K562 (cell line): ENCODE data around the gene ESR2. TPM values are rescaled to one million over a fixed set of nuclear protein-coding genes. Genes with fewer than 3 reads are reported as not detected.

Source experiments
- ATAC-seq: fragments of 200-7000 bp; cut with Tn5 transposase; 3 replicates; pipeline ENCODE4 v1.9.1; 2020; ENCODE audit warnings: moderate library complexity
- BruUV-seq: library from RNA; stranded (reverse); fragments of 400-500 nt; replicated peaks from 2 replicates; lab custom pipeline; 2021; lab: Mats Ljungman, UMichigan
- CTCF ChIA-PET: fragments of 300-600 bp; formaldehyde crosslinking; extraction: SDS; loops from one replicate; lab custom pipeline; 2021; ENCODE audit warnings: low intra/inter-chr PET ratio; lab: Yijun Ruan, JAX
- POLR2A ChIA-PET: fragments of 300-600, 350-650 bp; sonication (Branson Sonifier 250); formaldehyde crosslinking; extraction: SDS; loops from one replicate; lab custom pipeline; 2021; ENCODE audit warnings: antibody characterized with exemption, inconsistent platforms; lab: Yijun Ruan, JAX
- DNase-seq, 4 experiments: peaks; one replicate each; pipeline versions ENCODE4 v3.0.0 to v3.0.0-alpha.2; 2011 to 2018; ENCODE audit warnings: low spot score in 3 of 4, mixed read lengths in 3 of 4; ENCODE audit errors: extremely low read depth in 1 of 4
- FAIRE-seq: peaks from 2 replicates; lab custom pipeline; 2011; peaks lifted over from hg19 to GRCh38; lab: Jason Lieb, UNC
- H2AFZ ChIP-seq: 2 replicates; pipeline ENCODE4 v1.6.0; 2011; ENCODE audit warnings: low read depth, low read length, control low read depth, inconsistent platforms
- H3K27ac ChIP-seq: fragments of 200-600 bp; 3 replicates; pipeline ENCODE4 v1.8.0; 2011; ENCODE audit warnings: low read depth, mild to moderate bottlenecking, control low read depth, inconsistent platforms, low read length, moderate library complexity, mixed read lengths; ENCODE audit errors: extremely low read depth
- H3K27me3 ChIP-seq, 2 experiments: fragments of 300-600 bp in 1 of 2; 2 replicates in 1 of 2; 3 replicates in 1 of 2; pipeline versions ENCODE4 v1.6.0 to v1.8.0; 2011; ENCODE audit warnings: inconsistent platforms in 2 of 2, low read length in 2 of 2, mild to moderate bottlenecking in 1 of 2, mixed read lengths in 1 of 2, moderate library complexity in 1 of 2; ENCODE audit not compliant: control insufficient read depth in 2 of 2, insufficient read depth in 2 of 2
- H3K36me3 ChIP-seq: fragments of 300-600 bp; 3 replicates; pipeline ENCODE4 v1.8.0; 2011; ENCODE audit warnings: mild to moderate bottlenecking, low read length, inconsistent platforms; ENCODE audit not compliant: control insufficient read depth, insufficient read depth
- H3K4me1 ChIP-seq, 2 experiments: fragments of 200-600 bp in 1 of 2; replicated peaks in 1 of 2; 2 replicates in 1 of 2; 3 replicates in 1 of 2; pipeline versions ENCODE4 v1.5.1 to v1.8.0; 2011; ENCODE audit warnings: inconsistent platforms in 2 of 2, low read length in 2 of 2, mild to moderate bottlenecking in 1 of 2, mixed read lengths in 1 of 2, moderate library complexity in 1 of 2; ENCODE audit not compliant: control insufficient read depth in 2 of 2, insufficient read depth in 2 of 2
- H3K4me2 ChIP-seq: 2 replicates; pipeline ENCODE4 v1.6.1; 2011; ENCODE audit warnings: low read length, control low read depth, inconsistent platforms, mixed read lengths; ENCODE audit not compliant: insufficient read depth
- H3K4me3 ChIP-seq: fragments of 200-600 bp; sonication (generic), shearing (Covaris generic); 2 replicates; pipeline ENCODE4 v1.5.1; 2016; ENCODE audit warnings: control low read depth, inconsistent platforms
- H3K79me2 ChIP-seq: fragments of 200-600 bp; 3 replicates; pipeline ENCODE4 v1.8.0; 2011; ENCODE audit warnings: low read length, inconsistent platforms; ENCODE audit not compliant: control insufficient read depth, insufficient read depth
- H3K9ac ChIP-seq, 2 experiments: 2 replicates each; pipeline versions ENCODE4 v1.6.0 to v1.6.1; 2011; ENCODE audit warnings: low read depth in 2 of 2, low read length in 2 of 2, control low read depth in 1 of 2, inconsistent platforms in 1 of 2, mild to moderate bottlenecking in 1 of 2, mixed read lengths in 1 of 2; ENCODE audit not compliant: insufficient read depth in 1 of 2
- H3K9me1 ChIP-seq: one replicate; pipeline ENCODE4 v1.6.0; 2011; ENCODE audit warnings: inconsistent platforms, mild to moderate bottlenecking, low read length, moderate library complexity; ENCODE audit not compliant: control insufficient read depth, insufficient read depth
- H3K9me3 ChIP-seq: replicated peaks from 2 replicates; pipeline ENCODE4 v1.5.1; 2011; ENCODE audit warnings: low read depth, low read length, inconsistent platforms; ENCODE audit not compliant: control insufficient read depth, insufficient read depth
- H4K20me1 ChIP-seq: replicated peaks from 2 replicates; pipeline ENCODE4 v1.6.1; 2011; ENCODE audit warnings: low read length, inconsistent platforms, mixed read lengths; ENCODE audit not compliant: control insufficient read depth, insufficient read depth
- CBFA2T2 ChIP-seq: fragments of 450-650 bp; conservative IDR thresholded peaks from 2 replicates; pipeline ENCODE4 v1.6.1; 2017; ENCODE audit warnings: mild to moderate bottlenecking
- CEBPG ChIP-seq, 3 experiments: fragments of 200-800 bp in 1 of 3; sonication (Bioruptor generic) in 1 of 3; sonication (generic) in 1 of 3; formaldehyde crosslinking in 1 of 3; IDR thresholded peaks in 2 of 3; conservative IDR thresholded peaks in 1 of 3; 2 replicates each; pipeline versions ENCODE4 v1.6.1 to v1.8.0; 2016 to 2022; ENCODE audit warnings: missing compliant biosample characterization in 2 of 3, missing genetic modification characterization in 2 of 3, mild to moderate bottlenecking in 1 of 3, missing genetic modification reagents in 1 of 3
- RAD51 ChIP-seq: fragments of 450-650 bp; IDR thresholded peaks from 2 replicates; pipeline ENCODE4 v1.7.1; 2016; ENCODE audit warnings: low read depth, mild to moderate bottlenecking, borderline replicate concordance
- SMAD4 ChIP-seq: fragments of 250-450 bp; sonication (Bioruptor Pico); conservative IDR thresholded peaks from 2 replicates; pipeline ENCODE4 v1.8.0; 2021; ENCODE audit warnings: inconsistent platforms, mild to moderate bottlenecking, moderate library complexity
- WGBS: fragments of 100-300 bp; shearing (Covaris generic); methylation state at CpG from one replicate; pipeline ENCODE4 v1.1.6; 2016; ENCODE audit warnings: low coverage, mixed read lengths; ENCODE audit not compliant: insufficient coverage; ENCODE audit errors: missing lambda C conversion rate; 5-methylcytosine and 5-hydroxymethylcytosine counted together
- in situ Hi-C: fragments of 300-500 bp; cut with MboI; formaldehyde crosslinking; loops from 4 replicates; pipeline ENCODE4 v1.15.0; 2018; ENCODE audit warnings: inconsistent platforms, mixed read lengths
- intact Hi-C: fragments of 100-400 bp; cut with micrococcal nuclease; formaldehyde crosslinking; loops from 2 replicates; pipeline ENCODE4 v1.14.2; 2022
- polyA plus RNA-seq, 8 experiments: library from polyadenylated mRNA; depleted of rRNA in 4 of 8; stranded (reverse) in 5 of 8; unstranded in 3 of 8; fragments of >200 nt; fragmentation: Nextera tagmentation in 2 of 8; fragmentation: Illumina TruSeq in 1 of 8; extraction: Ambion mirVana in 2 of 8; extraction: Trizol in 1 of 8; gene quantifications; 2 replicates each; pipeline versions ENCODE4 v1.2.1 to v1.2.3, GENCODE V29; 2011 to 2014; ENCODE audit warnings: inconsistent platforms in 1 of 8, missing spikeins in 1 of 8
- total RNA-seq, 7 experiments: library from RNA; depleted of rRNA in 6 of 7; stranded (reverse); fragments of >200 nt in 6 of 7; fragmentation: Illumina TruSeq in 2 of 7; extraction: Trizol in 2 of 7; gene quantifications; 2 replicates each; pipeline versions ENCODE4 v1.2.1 to v1.2.3, GENCODE V29; 2011 to 2021; ENCODE audit warnings: low replicate concordance in 1 of 7
- TF ChIP-seq, protein P1 (sequence below): fragments of 250-450 bp; sonication (Bioruptor Pico); IDR thresholded peaks from 2 replicates; pipeline ENCODE4 v1.4.0; 2020
- TF ChIP-seq, protein P2 (sequence below): sonication (generic); formaldehyde crosslinking; IDR thresholded peaks from 2 replicates; pipeline ENCODE4 v1.5.0; 2020; ENCODE audit warnings: missing genetic modification reagents
- TF ChIP-seq, protein P3 (sequence below): fragments of 450-650 bp; IDR thresholded peaks from 2 replicates; pipeline ENCODE4 v1.6.1; 2016; ENCODE audit warnings: mild to moderate bottlenecking
- TF ChIP-seq, protein P4 (sequence below), 2 experiments: fragments of 450-650 bp; IDR thresholded peaks; 2 replicates each; pipeline ENCODE4 v1.6.1; 2016

Gene ESR2
- total and polyA plus RNA-seq, 9 of the 15 experiments (the other 6 are each of a cell fraction or from before 2014, with no cell fraction given), result 0.07 to 3.8 (median 2.0) TPM

DNA sequence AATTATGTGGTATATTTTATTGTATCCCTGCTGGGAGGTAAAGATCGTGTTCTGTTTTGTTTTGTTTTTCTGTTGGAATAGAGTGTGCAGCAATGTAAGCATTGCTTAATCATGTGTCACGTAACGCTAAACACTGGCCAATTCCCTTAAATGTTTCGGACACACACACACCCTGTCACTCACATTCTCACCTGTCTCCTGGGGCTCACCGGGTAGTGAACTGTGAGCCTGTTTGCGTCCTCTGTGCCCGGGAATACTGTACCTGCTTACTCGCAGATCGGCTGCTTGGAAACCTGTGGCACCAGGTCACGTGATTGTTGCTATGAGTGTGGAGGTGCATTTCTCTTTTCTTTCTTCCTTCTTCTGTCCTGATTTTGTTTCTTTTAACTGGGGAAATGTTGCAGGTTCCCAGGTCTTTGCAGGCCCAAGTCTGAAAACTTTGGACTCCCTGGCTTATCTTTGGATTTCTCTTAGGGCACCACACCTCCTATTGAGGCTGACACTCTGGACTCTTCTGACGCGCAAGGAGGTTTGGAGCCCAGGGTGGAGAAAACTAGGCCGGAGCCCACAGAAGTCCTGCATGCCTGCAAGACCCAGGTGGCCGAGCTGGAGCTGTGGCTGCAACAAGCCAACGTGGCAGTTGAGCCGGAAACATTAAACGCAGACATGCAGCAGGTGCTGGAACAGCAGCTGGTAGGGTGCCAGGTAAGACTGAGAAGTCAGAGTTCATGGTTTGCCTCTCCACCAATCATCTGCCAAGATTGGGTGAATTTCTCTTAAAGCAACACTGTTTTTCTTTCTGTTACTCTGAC, 181.1 kb downstream of the ESR2 start:
- no peak for FAIRE-seq
- Histone ChIP-seq H3K36me3 (no peaks in the 10 kb centered on the region), H2AFZ (peak overlapping the region; percentile 66; the same call in 1 of the 2 replicates), H3K27me3 (peaks cover 0 to 20% of the 10 kb centered on the region in 2 experiments; a peak in 3 of 5 replicates), H3K9me3 (no peaks in the 10 kb centered on the region), H3K4me2 (no peak overlapping the region), H3K79me2 (no peaks in the 10 kb centered on the region), H3K4me3 (no peak overlapping the region), H3K9ac (no peak overlapping the region), H3K9me1 (no peaks in the 10 kb centered on the region), H3K4me1 (no peaks in the 10 kb centered on the region; a peak in 1 of 5 replicates), H3K27ac (no peak overlapping the region), H4K20me1 (0 out of 2 replicates have a peak, but pooled peaks cover 3% of the 10 kb centered on the region)
- ChIA-PET CTCF (interaction anchor here (0.6 kb wide), 1 partner anchor 151 kb away, joined by 3 read pairs; no protein-coding TSS in a partner anchor), POLR2A (no interaction called here)
- ATAC-seq, result no peak
- intact Hi-C loops (no loop called here), in situ Hi-C loops (no loop called here)
- WGBS, result 7% methylated on average over 14 of the region's 17 CpGs
- DNase-seq, result no peak
- no TSS peak for BruUV-seq
- TF ChIP-seq, protein P1, sequence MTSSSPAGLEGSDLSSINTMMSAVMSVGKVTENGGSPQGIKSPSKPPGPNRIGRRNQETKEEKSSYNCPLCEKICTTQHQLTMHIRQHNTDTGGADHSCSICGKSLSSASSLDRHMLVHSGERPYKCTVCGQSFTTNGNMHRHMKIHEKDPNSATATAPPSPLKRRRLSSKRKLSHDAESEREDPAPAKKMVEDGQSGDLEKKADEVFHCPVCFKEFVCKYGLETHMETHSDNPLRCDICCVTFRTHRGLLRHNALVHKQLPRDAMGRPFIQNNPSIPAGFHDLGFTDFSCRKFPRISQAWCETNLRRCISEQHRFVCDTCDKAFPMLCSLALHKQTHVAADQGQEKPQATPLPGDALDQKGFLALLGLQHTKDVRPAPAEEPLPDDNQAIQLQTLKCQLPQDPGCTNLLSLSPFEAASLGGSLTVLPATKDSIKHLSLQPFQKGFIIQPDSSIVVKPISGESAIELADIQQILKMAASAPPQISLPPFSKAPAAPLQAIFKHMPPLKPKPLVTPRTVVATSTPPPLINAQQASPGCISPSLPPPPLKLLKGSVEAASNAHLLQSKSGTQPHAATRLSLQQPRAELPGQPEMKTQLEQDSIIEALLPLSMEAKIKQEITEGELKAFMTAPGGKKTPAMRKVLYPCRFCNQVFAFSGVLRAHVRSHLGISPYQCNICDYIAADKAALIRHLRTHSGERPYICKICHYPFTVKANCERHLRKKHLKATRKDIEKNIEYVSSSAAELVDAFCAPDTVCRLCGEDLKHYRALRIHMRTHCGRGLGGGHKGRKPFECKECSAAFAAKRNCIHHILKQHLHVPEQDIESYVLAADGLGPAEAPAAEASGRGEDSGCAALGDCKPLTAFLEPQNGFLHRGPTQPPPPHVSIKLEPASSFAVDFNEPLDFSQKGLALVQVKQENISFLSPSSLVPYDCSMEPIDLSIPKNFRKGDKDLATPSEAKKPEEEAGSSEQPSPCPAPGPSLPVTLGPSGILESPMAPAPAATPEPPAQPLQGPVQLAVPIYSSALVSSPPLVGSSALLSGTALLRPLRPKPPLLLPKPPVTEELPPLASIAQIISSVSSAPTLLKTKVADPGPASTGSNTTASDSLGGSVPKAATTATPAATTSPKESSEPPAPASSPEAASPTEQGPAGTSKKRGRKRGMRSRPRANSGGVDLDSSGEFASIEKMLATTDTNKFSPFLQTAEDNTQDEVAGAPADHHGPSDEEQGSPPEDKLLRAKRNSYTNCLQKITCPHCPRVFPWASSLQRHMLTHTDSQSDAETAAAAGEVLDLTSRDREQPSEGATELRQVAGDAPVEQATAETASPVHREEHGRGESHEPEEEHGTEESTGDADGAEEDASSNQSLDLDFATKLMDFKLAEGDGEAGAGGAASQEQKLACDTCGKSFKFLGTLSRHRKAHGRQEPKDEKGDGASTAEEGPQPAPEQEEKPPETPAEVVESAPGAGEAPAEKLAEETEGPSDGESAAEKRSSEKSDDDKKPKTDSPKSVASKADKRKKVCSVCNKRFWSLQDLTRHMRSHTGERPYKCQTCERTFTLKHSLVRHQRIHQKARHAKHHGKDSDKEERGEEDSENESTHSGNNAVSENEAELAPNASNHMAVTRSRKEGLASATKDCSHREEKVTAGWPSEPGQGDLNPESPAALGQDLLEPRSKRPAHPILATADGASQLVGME (CRISPR knock-in tag), result no peak
- TF ChIP-seq, protein P2, sequence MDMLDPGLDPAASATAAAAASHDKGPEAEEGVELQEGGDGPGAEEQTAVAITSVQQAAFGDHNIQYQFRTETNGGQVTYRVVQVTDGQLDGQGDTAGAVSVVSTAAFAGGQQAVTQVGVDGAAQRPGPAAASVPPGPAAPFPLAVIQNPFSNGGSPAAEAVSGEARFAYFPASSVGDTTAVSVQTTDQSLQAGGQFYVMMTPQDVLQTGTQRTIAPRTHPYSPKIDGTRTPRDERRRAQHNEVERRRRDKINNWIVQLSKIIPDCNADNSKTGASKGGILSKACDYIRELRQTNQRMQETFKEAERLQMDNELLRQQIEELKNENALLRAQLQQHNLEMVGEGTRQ (CRISPR knock-in tag), result peak; percentile 59
- TF ChIP-seq CEBPG (CRISPR knock-in tag; IDR thresholded peaks at IDR 0.05) (no peak), CEBPG (tag; conservative IDR thresholded peaks at IDR 0.05 in 1 of 2, IDR thresholded peaks at IDR 0.05 in 1 of 2) (peak; percentile 10 to 15; a peak in 1 of 4 replicates), CBFA2T2 (peak; percentile 32; the same call in 1 of the 2 replicates), SMAD4 (no peak), RAD51 (peak; percentile 79)
- TF ChIP-seq, protein P3, sequence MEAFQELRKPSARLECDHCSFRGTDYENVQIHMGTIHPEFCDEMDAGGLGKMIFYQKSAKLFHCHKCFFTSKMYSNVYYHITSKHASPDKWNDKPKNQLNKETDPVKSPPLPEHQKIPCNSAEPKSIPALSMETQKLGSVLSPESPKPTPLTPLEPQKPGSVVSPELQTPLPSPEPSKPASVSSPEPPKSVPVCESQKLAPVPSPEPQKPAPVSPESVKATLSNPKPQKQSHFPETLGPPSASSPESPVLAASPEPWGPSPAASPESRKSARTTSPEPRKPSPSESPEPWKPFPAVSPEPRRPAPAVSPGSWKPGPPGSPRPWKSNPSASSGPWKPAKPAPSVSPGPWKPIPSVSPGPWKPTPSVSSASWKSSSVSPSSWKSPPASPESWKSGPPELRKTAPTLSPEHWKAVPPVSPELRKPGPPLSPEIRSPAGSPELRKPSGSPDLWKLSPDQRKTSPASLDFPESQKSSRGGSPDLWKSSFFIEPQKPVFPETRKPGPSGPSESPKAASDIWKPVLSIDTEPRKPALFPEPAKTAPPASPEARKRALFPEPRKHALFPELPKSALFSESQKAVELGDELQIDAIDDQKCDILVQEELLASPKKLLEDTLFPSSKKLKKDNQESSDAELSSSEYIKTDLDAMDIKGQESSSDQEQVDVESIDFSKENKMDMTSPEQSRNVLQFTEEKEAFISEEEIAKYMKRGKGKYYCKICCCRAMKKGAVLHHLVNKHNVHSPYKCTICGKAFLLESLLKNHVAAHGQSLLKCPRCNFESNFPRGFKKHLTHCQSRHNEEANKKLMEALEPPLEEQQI, result no peak
- TF ChIP-seq, protein P4, sequence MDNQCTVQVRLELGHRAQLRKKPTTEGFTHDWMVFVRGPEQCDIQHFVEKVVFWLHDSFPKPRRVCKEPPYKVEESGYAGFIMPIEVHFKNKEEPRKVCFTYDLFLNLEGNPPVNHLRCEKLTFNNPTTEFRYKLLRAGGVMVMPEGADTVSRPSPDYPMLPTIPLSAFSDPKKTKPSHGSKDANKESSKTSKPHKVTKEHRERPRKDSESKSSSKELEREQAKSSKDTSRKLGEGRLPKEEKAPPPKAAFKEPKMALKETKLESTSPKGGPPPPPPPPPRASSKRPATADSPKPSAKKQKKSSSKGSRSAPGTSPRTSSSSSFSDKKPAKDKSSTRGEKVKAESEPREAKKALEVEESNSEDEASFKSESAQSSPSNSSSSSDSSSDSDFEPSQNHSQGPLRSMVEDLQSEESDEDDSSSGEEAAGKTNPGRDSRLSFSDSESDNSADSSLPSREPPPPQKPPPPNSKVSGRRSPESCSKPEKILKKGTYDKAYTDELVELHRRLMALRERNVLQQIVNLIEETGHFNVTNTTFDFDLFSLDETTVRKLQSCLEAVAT (IDR thresholded peaks at IDR 0.05), result no peak
